ENCODE data around the gene ECI2. TPM values are rescaled to one million over a fixed set of nuclear protein-coding genes. Genes with fewer than 3 reads are reported as not detected.

Gene ECI2
- total RNA-seq, 4 donors from 2014 or later, result 46.9 to 64.4 (median 56.0) TPM

- intact Hi-C loops (cut with DNase I; ENCODE audit: low total_unique reads), result no loop called here
- no peak for DNase-seq
- Histone ChIP-seq H3K27ac (no peak within 1 kb of the TSS), H3K27me3 (no peaks in the 10 kb centered on the region), H3K36me3 (no peaks in the 10 kb centered on the region), H3K4me3 (no peak within 1 kb of the TSS), H3K4me1 (no peaks in the 10 kb centered on the region), H3K9me3 (no peaks in the 10 kb centered on the region)
- TF ChIP-seq CTCF (IDR thresholded peaks at IDR 0.05), result no peak
These were observed 56.5 kb downstream of the ECI2 start, which contains the start of gene FAM217A for GRCh38 chr6:4078691-4079471. Gene FAM217A (minus strand): TSS chr6:4079137. CDS start chr6:4077414, 1,723 bp downstream.

GRCh38 chr6:4074478-4075235 is 60.7 kb downstream of the ECI2 start:
- no peaks in the 10 kb centered on the region for H3K27me3 ChIP-seq
- H3K36me3 ChIP-seq, result no peaks in the 10 kb centered on the region
- H3K4me1 ChIP-seq, result no peaks in the 10 kb centered on the region
- H3K27ac ChIP-seq, result no peak overlapping the region
- intact Hi-C loops (cut with DNase I; ENCODE audit: low total_unique reads), result no loop called here
- TF ChIP-seq CTCF (IDR thresholded peaks at IDR 0.05) (no peak), POLR2A (IDR thresholded peaks at IDR 0.05) (no peak)
- no peak for DNase-seq
- H3K4me3 ChIP-seq, result no peak overlapping the region
- no peaks in the 10 kb centered on the region for H3K9me3 ChIP-seq

- H3K27me3 ChIP-seq, result no peaks in the 10 kb centered on the region
- intact Hi-C loops (cut with DNase I; ENCODE audit: low total_unique reads), result no loop called here
These were observed 64.0 kb downstream of the ECI2 start for GRCh38 chr6:4071330-4071729.

GRCh38 chr6:4069199-4069598 is 66.2 kb downstream of the ECI2 start:
- Histone ChIP-seq H3K27ac (no peak overlapping the region), H3K4me1 (no peaks in the 10 kb centered on the region), H3K36me3 (no peaks in the 10 kb centered on the region), H3K27me3 (no peaks in the 10 kb centered on the region), H3K9me3 (no peaks in the 10 kb centered on the region), H3K4me3 (no peak overlapping the region)
- TF ChIP-seq POLR2A (IDR thresholded peaks at IDR 0.05) (no peak), CTCF (IDR thresholded peaks at IDR 0.05) (no peak)
- no peak for DNase-seq
- intact Hi-C loops (cut with DNase I; ENCODE audit: low total_unique reads), result no loop called here

More at GRCh38 chr6:4071330-4071729, 64.0 kb downstream of the ECI2 start:
- H3K36me3 ChIP-seq, result no peaks in the 10 kb centered on the region
- H3K4me1 ChIP-seq, result no peaks in the 10 kb centered on the region
- no peak overlapping the region for H3K4me3 ChIP-seq
- H3K27ac ChIP-seq, result no peak overlapping the region
- H3K9me3 ChIP-seq, result no peaks in the 10 kb centered on the region
- TF ChIP-seq POLR2A (IDR thresholded peaks at IDR 0.05) (no peak), CTCF (IDR thresholded peaks at IDR 0.05) (no peak)
- DNase-seq, result no peak

- no peaks in the 10 kb centered on the region for H3K36me3 ChIP-seq
- no peaks in the 10 kb centered on the region for H3K9me3 ChIP-seq
- H3K27me3 ChIP-seq, result no peaks in the 10 kb centered on the region
- H3K4me1 ChIP-seq, result no peaks in the 10 kb centered on the region
- no peak overlapping the region for H3K4me3 ChIP-seq
- TF ChIP-seq CTCF (IDR thresholded peaks at IDR 0.05), result no peak
- no peak for TF ChIP-seq POLR2A (IDR thresholded peaks at IDR 0.05)
- no peak overlapping the region for H3K27ac ChIP-seq
- intact Hi-C loops (cut with DNase I; ENCODE audit: low total_unique reads), result no loop called here
- DNase-seq, result no peak
These were observed 67.7 kb downstream of the ECI2 start for GRCh38 chr6:4067673-4068072.
